GM18498 (cell line): ENCODE results near the gene SLC6A18.

Experiments used
- ATAC-seq: cut with Tn5 transposase; IDR thresholded peaks from one replicate; pipeline ENCODE4 v1.9.1; 2021; ENCODE audit warnings: mild to moderate bottlenecking, moderate library complexity; ENCODE audit not compliant: unreplicated experiment

The SLC6A18 gene

GRCh38 chr5:1186351-1187233, 38.6 kb upstream of the SLC6A18 start:
- ATAC-seq = no peak

GRCh38 chr5:1187234-1187949, 37.8 kb upstream of the SLC6A18 start:
- ATAC-seq = no peak

GRCh38 chr5:1187950-1188334, 37.2 kb upstream of the SLC6A18 start:
- no peak for ATAC-seq

- ATAC-seq = no peak
Observed at GRCh38 chr5:1188464-1188863, 36.7 kb upstream of the SLC6A18 start.

- ATAC-seq = no peak
Observed at GRCh38 chr5:1189269-1189668, 35.9 kb upstream of the SLC6A18 start.

GRCh38 chr5:1190278-1190677, 34.9 kb upstream of the SLC6A18 start:
- no peak for ATAC-seq

- ATAC-seq = no peak
Observed at GRCh38 chr5:1190837-1191239, 34.3 kb upstream of the SLC6A18 start.

- no peak for ATAC-seq
Observed at GRCh38 chr5:1192971-1193590, 32.1 kb upstream of the SLC6A18 start.

GRCh38 chr5:1193591-1193985, 31.6 kb upstream of the SLC6A18 start:
- ATAC-seq = no peak

GRCh38 chr5:1194378-1194777, 30.8 kb upstream of the SLC6A18 start:
- ATAC-seq = no peak

- no peak for ATAC-seq
Observed at GRCh38 chr5:1195439-1195838, 29.7 kb upstream of the SLC6A18 start.

- no peak for ATAC-seq
Observed at GRCh38 chr5:1195916-1196315, 29.3 kb upstream of the SLC6A18 start.

GRCh38 chr5:1196562-1196961, 28.6 kb upstream of the SLC6A18 start:
- ATAC-seq = no peak

GRCh38 chr5:1197876-1198666, 27.1 kb upstream of the SLC6A18 start:
- ATAC-seq = no peak

- ATAC-seq = no peak
Observed at GRCh38 chr5:1199340-1199648, 25.9 kb upstream of the SLC6A18 start.

GRCh38 chr5:1199649-1200494, 25.3 kb upstream of the SLC6A18 start:
- no peak for ATAC-seq

- ATAC-seq = no peak
Observed at GRCh38 chr5:1200495-1201326, 24.5 kb upstream of the SLC6A18 start.

- no peak for ATAC-seq
Observed at GRCh38 chr5:1201327-1202025, 23.7 kb upstream of the SLC6A18 start, which contains the start of gene SLC6A19. TSS of gene SLC6A19 (plus strand) at chr5:1201595. CDS start at chr5:1201651, 56 bp downstream.
